Activated CD8-positive, alpha-beta memory T cell treated with anti-CD3 and anti-CD28 coated beads, Interleukin-2, amount 50 U/mL, for 1 hour (primary cell): ENCODE measurements around the gene EPC2.
"Not testable (repeated sequence)": the region's sequence is repeated elsewhere in the genome, so short reads cannot be mapped to it uniquely, and the experiment has no call there.

Experiments used
- DNase-seq: peaks from one replicate; pipeline ENCODE4 v3.0.0-alpha.2; 2020; ENCODE audit errors: extremely low read depth

Gene EPC2

GRCh38 chr2:148674063-148675020 is 29.8 kb downstream of the EPC2 start:
- no peak for DNase-seq

- DNase-seq: no peak
These were observed 31.2 kb downstream of the EPC2 start for GRCh38 chr2:148675708-148676107.

- not testable (repeated sequence) for DNase-seq
These were observed 34.0 kb downstream of the EPC2 start for GRCh38 chr2:148678302-148679179.

- no peak for DNase-seq
These were observed 35.9 kb downstream of the EPC2 start for GRCh38 chr2:148680462-148680861.

- DNase-seq: no peak
These were observed 36.9 kb downstream of the EPC2 start for GRCh38 chr2:148681443-148681842.

- DNase-seq: not testable (repeated sequence)
These were observed 37.3 kb downstream of the EPC2 start for GRCh38 chr2:148681862-148682261.

GRCh38 chr2:148684507-148684906 is 40.0 kb downstream of the EPC2 start:
- no peak for DNase-seq

- no peak for DNase-seq
These were observed 43.0 kb downstream of the EPC2 start for GRCh38 chr2:148687543-148687942.

- DNase-seq: not testable (repeated sequence)
These were observed 43.5 kb downstream of the EPC2 start for GRCh38 chr2:148688011-148688410.

GRCh38 chr2:148696985-148697384 is 52.4 kb downstream of the EPC2 start:
- no peak for DNase-seq

- DNase-seq: no peak
These were observed 55.3 kb downstream of the EPC2 start for GRCh38 chr2:148699830-148700229.

- no peak for DNase-seq
These were observed 56.5 kb downstream of the EPC2 start for GRCh38 chr2:148701039-148701438.

GRCh38 chr2:148701877-148702276 is 57.3 kb downstream of the EPC2 start:
- no peak for DNase-seq

- no peak for DNase-seq
These were observed 57.9 kb downstream of the EPC2 start for GRCh38 chr2:148702475-148702874.

- DNase-seq: no peak
These were observed 59.7 kb downstream of the EPC2 start for GRCh38 chr2:148704247-148704646.

GRCh38 chr2:148716378-148716920 is 71.9 kb downstream of the EPC2 start:
- DNase-seq: no peak

- no peak for DNase-seq
These were observed 73.5 kb downstream of the EPC2 start for GRCh38 chr2:148718039-148718438.

- DNase-seq: no peak
These were observed 74.7 kb downstream of the EPC2 start for GRCh38 chr2:148719195-148719749.

- DNase-seq: no peak
These were observed 75.4 kb downstream of the EPC2 start for GRCh38 chr2:148719941-148720436.

- no peak for DNase-seq
These were observed 76.0 kb downstream of the EPC2 start for GRCh38 chr2:148720501-148721001.

- DNase-seq: no peak
These were observed 77.0 kb downstream of the EPC2 start for GRCh38 chr2:148721520-148721931.
